ENCODE results near the gene IGBP1. TPM values are rescaled to one million over a fixed set of nuclear protein-coding genes. Genes with fewer than 3 reads are reported as not detected.
A peak's percentile ranks its signal among the peaks of the same experiment; 100 is the strongest.

The IGBP1 gene
- total RNA-seq = 10 to 100 TPM; 37.1 to 43.2 TPM

DNA sequence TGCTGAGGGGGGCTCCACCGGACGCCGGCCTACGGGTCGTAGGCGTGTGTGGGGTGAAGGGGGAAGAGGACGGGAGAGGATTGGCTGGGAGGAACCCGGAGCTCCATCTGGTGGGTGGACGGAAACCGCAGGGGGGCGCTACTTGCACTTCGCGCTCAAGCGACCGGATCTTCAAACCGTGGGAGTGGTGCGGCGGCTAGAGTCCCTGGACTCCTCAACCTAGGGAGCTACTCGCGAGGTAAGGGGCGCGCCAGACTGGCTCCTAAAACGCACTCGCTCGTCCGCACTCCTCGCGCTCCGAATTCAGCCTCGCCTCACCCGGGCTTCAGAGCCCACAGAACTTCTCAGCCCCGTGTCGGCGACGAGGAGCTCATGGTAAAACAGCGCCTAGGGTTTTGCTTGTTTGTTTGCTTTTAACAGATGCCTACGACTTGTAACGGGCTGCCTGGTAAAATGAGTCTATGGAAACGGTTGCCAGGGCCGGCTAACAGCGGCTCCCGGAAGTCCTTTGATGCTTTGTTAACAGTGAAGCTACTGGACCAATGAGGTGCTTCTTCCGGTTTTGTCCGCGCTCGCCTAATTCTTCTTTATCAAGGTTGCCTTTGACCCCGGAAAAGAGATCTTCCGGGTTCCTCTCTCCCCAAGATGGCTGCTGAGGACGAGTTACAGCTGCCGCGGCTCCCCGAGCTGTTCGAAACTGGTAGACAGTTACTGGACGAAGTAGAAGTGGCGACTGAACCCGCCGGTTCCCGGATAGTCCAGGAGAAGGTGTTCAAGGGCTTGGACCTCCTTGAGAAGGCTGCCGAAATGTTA, at the start of gene IGBP1:
Gene IGBP1 (plus strand): TSS at position 145 of the 813 bp plus-strand sequence. CDS start 501 bp downstream, at position 646.
- peak within 1 kb of the TSS; percentile 91 for H3K4me3 ChIP-seq
- no peaks in the 10 kb centered on the region for H3K27me3 ChIP-seq (replicated peaks; ENCODE audit: insufficient read depth)
- peaks cover 0 to 13% of the 10 kb centered on the region in 2 donors for H3K4me1 ChIP-seq (ENCODE audit: control insufficient read depth in 1 of 2, low read depth in 2 of 2)
- DNase-seq (ENCODE audit: low spot score) = peak; percentile 40
- ATAC-seq (ENCODE audit: insufficient number of reproducible peaks, low FRiP score, low read depth) = peak; percentile 94
- peak within 1 kb of the TSS; percentile 76 to 87 for H3K27ac ChIP-seq
- no peaks in the 10 kb centered on the region for H3K9me3 ChIP-seq
- H3K36me3 ChIP-seq = no peaks in the 10 kb centered on the region
- TF ChIP-seq CTCF (IDR thresholded peaks at IDR 0.05) = peak; percentile 55

- no peak for TF ChIP-seq CTCF (IDR thresholded peaks at IDR 0.05)
- no peak for ATAC-seq (ENCODE audit: insufficient number of reproducible peaks, low FRiP score, low read depth)
Measured at GRCh38 chrX:70084592-70085240, 48.5 kb upstream of the IGBP1 start.

DNA sequence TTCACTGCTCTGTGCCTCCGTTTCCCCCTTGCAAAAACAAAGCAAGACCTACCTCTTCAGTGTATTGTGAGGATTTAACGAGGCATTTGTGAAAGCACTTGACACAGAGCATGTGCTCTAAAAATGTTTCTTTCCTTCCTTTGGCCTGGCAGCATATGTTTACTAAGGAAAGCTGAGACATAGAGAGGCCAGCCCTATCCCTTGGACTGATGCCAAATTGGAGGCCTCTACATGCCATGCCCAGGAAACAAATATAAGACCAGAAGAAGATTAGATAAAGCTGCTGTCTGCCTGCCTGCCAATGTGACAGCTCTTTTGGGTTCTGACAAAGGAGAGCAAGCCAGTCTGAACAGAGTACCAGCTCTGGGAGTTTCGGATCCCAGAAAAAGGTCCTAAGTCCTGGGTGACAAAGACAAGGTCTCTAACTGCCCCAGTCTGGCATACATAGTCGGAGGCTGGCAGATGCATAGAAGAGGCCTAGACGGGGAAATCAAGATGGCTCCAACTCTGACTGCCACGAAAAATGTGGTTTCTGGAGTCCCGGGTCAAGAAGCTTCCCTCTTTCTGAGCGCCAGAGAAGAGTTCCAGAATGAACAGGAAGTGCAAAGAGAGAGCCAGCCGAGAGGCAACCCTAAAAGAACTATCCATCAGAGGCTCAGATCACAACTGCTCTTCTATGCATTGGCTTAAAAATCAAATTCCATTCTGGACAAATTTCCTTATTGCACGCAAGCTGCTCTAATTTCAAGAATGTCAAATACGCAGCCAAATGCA, 45.2 kb upstream of the IGBP1 start:
- DNase-seq (ENCODE audit: low spot score) (no peak), ATAC-seq (ENCODE audit: insufficient number of reproducible peaks, low FRiP score, low read depth) (no peak)
- no peaks in the 10 kb centered on the region for H3K9me3 ChIP-seq
- H3K4me1 ChIP-seq (ENCODE audit: control insufficient read depth in 1 of 2, low read depth in 2 of 2) = no peaks in the 10 kb centered on the region
- no peaks in the 10 kb centered on the region for H3K27me3 ChIP-seq (replicated peaks; ENCODE audit: insufficient read depth)
- H3K27ac ChIP-seq = no peak overlapping the region
- H3K36me3 ChIP-seq = no peaks in the 10 kb centered on the region
- no peak for TF ChIP-seq CTCF (IDR thresholded peaks at IDR 0.05)
- H3K4me3 ChIP-seq = no peak overlapping the region

More at GRCh38 chrX:70084592-70085240, 48.5 kb upstream of the IGBP1 start:
- DNase-seq (ENCODE audit: low spot score) = no peak
- Histone ChIP-seq H3K27me3 (replicated peaks; ENCODE audit: insufficient read depth) (no peaks in the 10 kb centered on the region), H3K27ac (no peak overlapping the region), H3K4me3 (no peak overlapping the region), H3K9me3 (no peaks in the 10 kb centered on the region), H3K36me3 (no peaks in the 10 kb centered on the region), H3K4me1 (ENCODE audit: control insufficient read depth in 1 of 2, low read depth in 2 of 2) (no peaks in the 10 kb centered on the region)

GRCh38 chrX:70088751-70089150, 44.5 kb upstream of the IGBP1 start:
- DNase-seq (ENCODE audit: low spot score) (no peak), ATAC-seq (ENCODE audit: insufficient number of reproducible peaks, low FRiP score, low read depth) (no peak)
- no peak overlapping the region for H3K4me3 ChIP-seq
- no peak for TF ChIP-seq CTCF (IDR thresholded peaks at IDR 0.05)
- H3K36me3 ChIP-seq = no peaks in the 10 kb centered on the region
- no peaks in the 10 kb centered on the region for H3K9me3 ChIP-seq
- no peaks in the 10 kb centered on the region for H3K4me1 ChIP-seq (ENCODE audit: control insufficient read depth in 1 of 2, low read depth in 2 of 2)
- no peaks in the 10 kb centered on the region for H3K27me3 ChIP-seq (replicated peaks; ENCODE audit: insufficient read depth)
- H3K27ac ChIP-seq = no peak overlapping the region

Measured in thoracic aorta (tissue), 2 donors.